ENCODE measurements around the gene SH3GLB1.
"Not testable (repeated sequence)": the region's sequence is repeated elsewhere in the genome, so short reads cannot be mapped to it uniquely, and the experiment has no call there.

Gene SH3GLB1

DNA sequence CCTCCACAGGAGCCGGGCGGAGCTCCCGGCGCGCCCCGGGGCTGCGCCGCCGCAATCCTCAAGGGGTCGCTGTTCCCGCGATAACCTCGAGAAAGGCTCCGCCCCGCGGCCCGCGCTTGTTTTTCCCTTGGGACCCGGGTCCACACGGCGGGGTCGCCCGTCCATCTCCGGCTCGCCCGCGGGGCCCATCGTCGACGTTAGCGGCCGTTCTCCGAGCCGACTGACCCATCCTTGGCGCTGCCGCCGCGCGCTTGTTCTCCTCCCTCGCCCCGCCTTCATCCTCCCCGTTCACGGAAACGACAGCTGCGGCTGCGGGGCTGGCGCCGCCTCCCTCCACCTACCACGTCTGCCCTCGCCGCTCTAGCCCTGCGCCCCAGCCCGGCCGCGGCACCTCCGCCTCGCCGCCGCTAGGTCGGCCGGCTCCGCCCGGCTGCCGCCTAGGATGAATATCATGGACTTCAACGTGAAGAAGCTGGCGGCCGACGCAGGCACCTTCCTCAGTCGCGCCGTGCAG lies at the start of gene SH3GLB1:
Gene SH3GLB1 (plus strand): TSS at position 119 of the 514 bp plus-strand sequence. CDS start 324 bp downstream, at position 443.
- H3K27me3 Mint-ChIP-seq: peaks cover 1% of the 10 kb centered on the region
- H3K36me3 Mint-ChIP-seq: peaks cover 4% of the 10 kb centered on the region
- H3K4me1 Mint-ChIP-seq: peaks cover 61% of the 10 kb centered on the region
- no peaks in the 10 kb centered on the region for H3K9me3 Mint-ChIP-seq
- peak within 1 kb of the TSS; percentile 99 for H3K4me3 Mint-ChIP-seq
- peak within 1 kb of the TSS; percentile 98 for H3K27ac Mint-ChIP-seq

DNA sequence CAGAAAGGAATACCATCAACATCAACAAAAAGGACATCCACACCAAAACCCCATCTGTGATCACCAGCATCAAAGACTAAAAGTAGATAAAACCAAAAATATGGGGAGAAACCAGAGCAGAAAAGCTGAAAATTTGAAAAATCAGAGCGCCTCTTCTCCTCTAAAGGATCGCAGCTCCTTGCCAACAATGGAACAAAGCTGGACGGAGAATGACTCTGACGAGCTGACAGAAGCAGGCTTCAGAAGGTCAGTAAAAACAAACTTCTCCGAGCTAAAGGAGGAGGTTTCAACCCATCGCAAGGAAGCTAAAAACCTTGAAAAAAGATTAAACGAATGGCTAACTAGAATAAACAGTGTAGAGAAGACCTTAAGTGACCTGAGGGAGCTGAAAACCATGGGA lies 46.0 kb upstream of the SH3GLB1 start:
- H3K27ac Mint-ChIP-seq, H3K9me3 Mint-ChIP-seq, H3K4me3 Mint-ChIP-seq, H3K4me1 Mint-ChIP-seq, H3K27me3 Mint-ChIP-seq, H3K36me3 Mint-ChIP-seq: not testable (repeated sequence)

DNA sequence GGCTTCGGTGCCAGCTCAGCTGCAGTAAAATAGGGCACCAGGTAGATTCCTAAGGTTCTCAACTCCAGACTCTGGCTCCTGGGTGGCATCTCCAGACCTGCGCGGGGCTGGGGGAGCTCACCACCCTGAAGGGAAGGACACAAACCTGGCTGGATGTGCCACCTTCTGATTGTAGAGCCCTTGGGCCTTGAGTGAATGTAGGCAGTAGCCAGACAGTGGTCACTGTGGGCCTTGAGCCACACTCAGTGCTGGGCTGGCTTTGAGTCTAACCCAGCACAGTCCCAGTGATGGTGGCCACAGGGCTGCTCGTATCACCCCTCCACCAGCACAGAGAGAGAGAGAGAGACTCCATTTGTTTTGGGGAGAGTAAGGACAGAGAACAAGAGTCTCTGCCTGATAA lies 38.0 kb upstream of the SH3GLB1 start:
- H3K9me3 Mint-ChIP-seq: peaks cover 20% of the 10 kb centered on the region
- H3K27ac Mint-ChIP-seq: no peak overlapping the region
- peaks cover 10% of the 10 kb centered on the region for H3K36me3 Mint-ChIP-seq
- no peaks in the 10 kb centered on the region for H3K27me3 Mint-ChIP-seq
- no peaks in the 10 kb centered on the region for H3K4me1 Mint-ChIP-seq
- no peak overlapping the region for H3K4me3 Mint-ChIP-seq

DNA sequence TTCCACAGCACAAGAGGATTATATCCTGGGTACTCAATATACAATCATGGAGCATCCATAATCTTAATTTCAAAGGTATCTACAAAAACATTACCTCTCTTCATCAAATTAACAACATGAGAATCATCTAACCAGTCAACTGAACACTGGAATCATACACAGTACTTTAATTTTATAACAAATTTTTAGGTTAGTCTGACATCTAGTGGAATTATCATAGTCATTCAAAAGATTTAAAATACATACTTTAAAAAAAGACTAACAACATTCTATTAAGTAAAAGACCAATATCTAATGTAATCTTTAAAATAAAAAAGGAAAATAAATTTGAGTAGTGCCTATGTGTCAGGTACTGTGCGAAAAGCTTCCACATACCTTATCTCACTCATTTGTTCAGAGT lies 16.8 kb upstream of the SH3GLB1 start:
- Mint-ChIP-seq H3K27ac (no peak overlapping the region), H3K36me3 (peaks cover 6% of the 10 kb centered on the region), H3K4me3 (no peak overlapping the region), H3K27me3 (no peaks in the 10 kb centered on the region), H3K4me1 (no peaks in the 10 kb centered on the region), H3K9me3 (no peaks in the 10 kb centered on the region)

DNA sequence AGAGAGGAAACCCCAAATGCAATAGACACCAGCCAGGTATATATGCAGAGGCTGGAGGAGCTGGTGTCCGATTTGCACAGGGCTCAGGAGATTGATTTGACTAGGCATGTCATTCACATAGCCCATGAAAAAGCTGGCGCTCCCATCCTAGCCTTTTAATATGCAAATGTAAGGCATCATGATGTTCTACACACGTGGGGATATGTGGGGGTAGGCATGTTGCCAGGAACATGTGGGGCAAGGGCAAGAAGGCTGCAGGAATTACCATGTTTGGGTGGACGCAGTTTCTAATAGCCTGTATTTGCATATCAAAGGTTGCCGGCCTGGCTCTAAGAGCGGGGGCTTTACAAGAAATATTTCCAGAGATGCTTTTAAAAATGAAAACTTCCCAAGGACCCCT lies 11.7 kb upstream of the SH3GLB1 start:
- Mint-ChIP-seq H3K9me3 (no peaks in the 10 kb centered on the region), H3K27ac (no peak overlapping the region), H3K27me3 (no peaks in the 10 kb centered on the region), H3K36me3 (peaks cover 6% of the 10 kb centered on the region), H3K4me1 (no peaks in the 10 kb centered on the region), H3K4me3 (no peak overlapping the region)

DNA sequence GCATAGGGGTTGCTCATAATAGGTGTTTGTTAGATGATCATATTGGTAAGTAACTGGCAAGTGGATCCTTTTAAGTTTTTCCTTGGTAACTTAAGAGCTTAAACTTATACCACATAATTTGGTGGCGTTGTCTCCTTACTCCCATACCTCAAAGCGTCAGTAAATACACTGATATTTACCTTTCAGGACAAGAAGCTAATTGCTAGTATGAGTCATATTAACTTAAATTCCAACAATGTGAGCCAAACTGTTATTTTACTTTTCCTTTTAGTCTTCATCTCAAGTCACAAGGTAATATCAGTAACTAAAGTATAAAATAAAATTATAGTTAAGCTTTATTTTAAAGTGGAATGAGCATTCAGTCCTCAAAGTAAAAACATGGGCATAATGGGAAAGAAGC lies 9.0 kb upstream of the SH3GLB1 start:
- Mint-ChIP-seq H3K36me3 (peaks cover 2% of the 10 kb centered on the region), H3K9me3 (no peaks in the 10 kb centered on the region), H3K27ac (no peak overlapping the region), H3K27me3 (peaks cover 1% of the 10 kb centered on the region), H3K4me3 (no peak overlapping the region), H3K4me1 (no peaks in the 10 kb centered on the region)

DNA sequence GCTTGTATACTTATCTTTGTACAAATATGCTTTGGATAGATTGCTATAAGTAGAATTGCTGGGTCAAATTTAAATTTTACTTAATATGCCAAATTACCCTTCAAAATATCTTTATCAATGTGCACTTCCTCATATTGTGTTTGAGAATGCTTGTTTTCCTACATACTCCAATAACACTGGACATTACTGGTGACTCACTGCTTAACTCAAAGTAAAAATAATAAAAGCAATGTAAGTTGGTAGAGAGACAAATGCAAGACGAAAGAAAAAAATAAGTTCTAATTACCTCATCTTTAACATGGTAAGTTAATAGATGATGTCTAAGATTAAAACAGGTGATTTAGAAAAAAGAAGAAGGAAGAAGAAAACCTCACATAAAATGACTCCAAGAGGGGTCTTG lies 7.9 kb upstream of the SH3GLB1 start:
- peaks cover 1% of the 10 kb centered on the region for H3K27me3 Mint-ChIP-seq
- no peaks in the 10 kb centered on the region for H3K9me3 Mint-ChIP-seq
- H3K27ac Mint-ChIP-seq: no peak overlapping the region
- H3K4me1 Mint-ChIP-seq: peaks cover 1% of the 10 kb centered on the region
- H3K4me3 Mint-ChIP-seq: no peak overlapping the region
- no peaks in the 10 kb centered on the region for H3K36me3 Mint-ChIP-seq

DNA sequence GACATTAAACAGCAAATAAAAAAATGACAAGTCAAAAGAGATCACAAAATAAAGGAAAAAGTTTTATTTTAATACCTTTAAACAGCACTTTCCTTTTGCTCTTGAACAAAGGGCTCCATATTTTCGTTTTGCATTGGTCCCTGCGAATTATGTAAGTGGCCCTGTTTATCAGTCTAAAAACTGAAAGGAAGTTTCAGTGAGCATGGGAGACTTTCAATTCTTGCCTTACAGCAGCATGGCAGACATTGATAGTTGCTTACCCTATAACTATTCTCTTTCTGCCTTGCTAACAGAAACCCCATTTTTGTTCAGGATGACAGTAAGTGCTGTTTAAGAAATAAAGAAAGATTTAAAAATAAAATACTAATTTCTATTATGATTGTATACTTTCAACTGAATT lies 5.2 kb upstream of the SH3GLB1 start:
- no peaks in the 10 kb centered on the region for H3K36me3 Mint-ChIP-seq
- H3K4me3 Mint-ChIP-seq: no peak overlapping the region
- no peak overlapping the region for H3K27ac Mint-ChIP-seq
- no peaks in the 10 kb centered on the region for H3K9me3 Mint-ChIP-seq
- peaks cover 1% of the 10 kb centered on the region for H3K27me3 Mint-ChIP-seq
- peaks cover 24% of the 10 kb centered on the region for H3K4me1 Mint-ChIP-seq

DNA sequence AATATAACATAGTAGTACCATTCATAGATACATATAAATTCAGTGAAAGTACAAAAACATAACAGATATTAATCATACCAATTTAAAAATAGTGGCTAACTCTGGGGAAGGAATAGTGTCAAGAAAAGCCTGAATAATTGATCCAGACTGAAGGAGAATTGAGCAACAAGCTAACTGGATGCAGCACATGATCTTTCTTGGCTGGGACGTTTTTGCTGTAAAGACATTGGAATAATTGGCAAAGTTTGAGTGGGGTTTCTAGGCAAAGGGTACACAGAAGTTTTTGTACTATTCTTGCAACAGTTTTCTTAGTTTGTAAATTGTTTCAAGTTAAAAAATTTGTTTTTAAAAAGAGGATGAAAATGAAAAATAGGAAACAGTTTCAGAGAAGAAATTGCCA lies 2.6 kb upstream of the SH3GLB1 start:
- H3K4me3 Mint-ChIP-seq: peak overlapping the region; percentile 5
- no peaks in the 10 kb centered on the region for H3K36me3 Mint-ChIP-seq
- H3K27ac Mint-ChIP-seq: no peak overlapping the region
- no peaks in the 10 kb centered on the region for H3K9me3 Mint-ChIP-seq
- peaks cover 38% of the 10 kb centered on the region for H3K4me1 Mint-ChIP-seq
- H3K27me3 Mint-ChIP-seq: peaks cover 1% of the 10 kb centered on the region

DNA sequence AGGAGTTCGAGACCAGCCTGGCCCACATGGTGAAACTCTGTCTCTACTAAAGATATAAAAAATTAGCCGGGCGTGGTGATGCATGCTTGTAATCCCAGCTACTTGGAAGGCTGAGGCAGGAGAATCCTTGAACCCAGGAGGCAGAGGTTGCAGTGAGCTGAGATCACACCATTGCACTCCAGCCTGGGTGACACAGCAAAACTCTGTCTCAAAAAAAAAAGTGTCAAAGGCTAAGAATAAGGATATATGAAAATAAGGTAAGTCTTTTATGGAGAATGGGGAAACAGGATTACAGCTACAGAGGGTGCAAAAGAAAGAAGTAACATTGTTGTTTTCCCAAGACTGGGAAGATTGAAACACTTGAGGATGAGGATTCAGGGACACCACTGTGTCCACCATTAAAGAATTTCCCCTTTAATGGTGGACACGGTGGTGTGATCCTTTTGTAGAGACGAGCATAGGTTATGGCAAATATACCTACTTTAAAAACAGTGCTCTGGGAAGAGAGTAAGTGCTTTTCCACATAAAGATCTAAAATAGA lies 1.4 kb upstream of the SH3GLB1 start:
- Mint-ChIP-seq H3K27ac (peak overlapping the region; percentile 98), H3K4me1 (peaks cover 49% of the 10 kb centered on the region), H3K4me3 (peak overlapping the region; percentile 93)
- H3K36me3 Mint-ChIP-seq, H3K27me3 Mint-ChIP-seq, H3K9me3 Mint-ChIP-seq: not testable (repeated sequence)

DNA sequence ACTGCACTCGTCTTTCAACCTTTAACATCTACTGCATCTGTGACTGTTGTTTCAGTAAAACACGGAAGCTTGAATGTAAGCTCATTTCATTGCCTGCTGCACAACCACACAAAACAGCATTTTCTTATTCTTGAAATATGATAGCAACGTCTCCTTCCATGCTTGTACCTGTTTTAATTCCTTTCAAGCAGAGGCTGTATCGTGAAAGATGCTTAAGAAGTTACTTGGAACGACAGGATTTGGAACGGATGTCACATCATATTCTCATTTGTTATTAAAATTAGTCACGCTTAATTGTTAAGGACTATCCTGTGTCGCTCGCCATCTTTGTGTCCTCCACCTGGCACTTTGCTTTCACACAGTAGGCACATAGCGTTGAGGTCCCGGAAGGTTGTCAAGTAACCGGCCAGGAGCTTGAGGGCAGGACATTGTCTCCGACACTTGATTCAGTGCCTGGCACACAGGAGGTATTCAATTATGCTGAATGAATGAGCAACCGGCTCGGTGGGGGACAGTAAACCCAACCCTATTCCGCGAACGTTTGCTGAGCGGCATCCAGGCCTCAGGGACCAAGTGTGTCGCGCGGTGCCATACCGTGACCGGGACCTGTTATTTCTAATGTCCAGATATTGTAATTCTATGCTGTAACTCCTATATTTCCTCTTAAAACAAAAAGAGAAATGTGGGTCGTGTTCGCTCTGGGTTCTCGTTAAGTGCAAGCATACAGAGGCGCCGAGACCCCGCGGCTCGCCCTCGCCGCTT lies 499 bp upstream of the SH3GLB1 start:
- H3K9me3 Mint-ChIP-seq: no peaks in the 10 kb centered on the region
- peaks cover 4% of the 10 kb centered on the region for H3K36me3 Mint-ChIP-seq
- H3K4me1 Mint-ChIP-seq: peaks cover 55% of the 10 kb centered on the region
- H3K4me3 Mint-ChIP-seq: peak overlapping the region; percentile 93
- peaks cover 1% of the 10 kb centered on the region for H3K27me3 Mint-ChIP-seq
- peak overlapping the region; percentile 98 for H3K27ac Mint-ChIP-seq

DNA sequence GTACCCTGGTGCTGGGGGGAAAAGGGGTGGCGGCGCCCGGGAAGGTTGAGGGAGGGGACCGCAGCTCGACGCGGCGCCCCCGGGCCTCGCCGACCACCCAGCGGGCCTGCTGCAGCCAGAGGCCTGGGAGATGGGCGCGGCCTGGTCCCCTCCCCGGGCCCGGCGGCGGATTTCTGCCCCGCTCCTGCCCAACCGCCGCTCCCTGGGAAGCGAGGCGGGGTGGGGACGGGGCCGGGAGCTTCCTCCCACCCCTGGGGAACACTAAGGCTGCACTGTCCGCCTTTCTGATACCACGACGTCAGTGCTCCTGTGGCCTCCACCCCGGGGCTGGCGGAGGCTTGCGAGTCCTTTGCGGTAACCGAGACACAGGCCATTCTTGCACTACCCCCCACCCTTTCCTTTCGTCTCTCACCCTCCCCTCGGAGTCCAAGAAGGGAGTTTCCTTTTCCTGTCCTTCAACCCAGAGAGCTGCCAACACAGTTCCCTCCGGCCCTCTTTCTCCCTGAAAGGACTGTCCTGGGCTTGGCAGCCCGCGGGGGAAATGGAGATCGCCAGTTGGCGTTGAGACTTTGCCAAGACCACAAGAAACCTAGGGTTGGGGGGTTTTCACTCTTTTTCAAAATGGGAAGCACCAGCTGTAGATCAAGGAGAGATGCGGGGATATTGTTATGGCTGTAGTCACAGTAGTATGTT lies 742 bp downstream of the SH3GLB1 start:
- no peaks in the 10 kb centered on the region for H3K9me3 Mint-ChIP-seq
- H3K4me1 Mint-ChIP-seq: peaks cover 65% of the 10 kb centered on the region
- peak overlapping the region; percentile 98 for H3K27ac Mint-ChIP-seq
- peak overlapping the region; percentile 99 for H3K4me3 Mint-ChIP-seq
- H3K36me3 Mint-ChIP-seq: peaks cover 4% of the 10 kb centered on the region
- peaks cover 1% of the 10 kb centered on the region for H3K27me3 Mint-ChIP-seq

DNA sequence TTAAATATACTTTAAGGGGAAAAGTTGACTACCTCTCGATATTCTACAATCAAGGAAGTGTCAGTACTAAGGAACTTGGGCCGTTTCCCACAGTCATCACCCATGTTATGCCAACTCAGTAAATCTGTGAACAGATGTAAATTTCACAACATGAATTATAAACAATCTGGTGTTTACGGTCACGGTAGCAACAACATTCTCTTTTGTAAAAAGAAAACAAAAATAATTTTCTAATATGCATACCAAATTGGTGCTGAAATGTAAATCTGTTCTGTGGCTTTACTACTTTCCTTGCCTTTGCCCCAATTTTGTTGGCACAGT lies 1.2 kb downstream of the SH3GLB1 start:
- no peaks in the 10 kb centered on the region for H3K9me3 Mint-ChIP-seq
- H3K36me3 Mint-ChIP-seq: peaks cover 4% of the 10 kb centered on the region
- peak overlapping the region; percentile 99 for H3K4me3 Mint-ChIP-seq
- peak overlapping the region; percentile 84 for H3K27ac Mint-ChIP-seq
- peaks cover 69% of the 10 kb centered on the region for H3K4me1 Mint-ChIP-seq
- H3K27me3 Mint-ChIP-seq: no peaks in the 10 kb centered on the region

DNA sequence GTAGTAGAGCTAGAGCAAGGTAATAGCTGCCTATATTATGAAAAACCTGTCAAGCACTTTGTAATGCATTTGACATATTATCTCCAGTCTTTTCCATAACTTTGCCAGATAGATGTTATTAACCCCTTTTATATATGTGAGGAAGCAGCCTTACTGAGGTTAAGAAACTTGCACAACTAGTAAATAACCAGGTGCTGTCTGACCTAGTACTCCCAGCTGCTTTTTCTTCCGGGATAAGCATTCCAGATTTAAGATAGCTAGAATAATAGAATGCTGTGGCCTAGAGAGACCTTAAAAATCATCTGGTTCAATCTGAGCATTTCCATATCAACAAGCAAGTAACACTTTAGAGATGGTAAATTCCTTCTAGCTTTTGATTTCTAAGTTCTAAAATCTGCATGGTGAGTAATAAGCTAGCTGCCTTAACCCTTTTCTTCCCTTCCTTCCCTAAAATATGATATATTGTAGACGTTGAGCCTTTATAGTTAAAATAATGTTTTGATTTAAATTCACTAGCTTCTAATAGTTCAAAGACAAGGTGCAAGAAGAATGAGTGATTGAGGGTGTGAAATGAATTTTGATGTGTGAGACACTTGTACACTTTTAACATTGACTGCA lies 1.8 kb downstream of the SH3GLB1 start:
- peaks cover 4% of the 10 kb centered on the region for H3K36me3 Mint-ChIP-seq
- H3K4me1 Mint-ChIP-seq: peaks cover 72% of the 10 kb centered on the region
- no peaks in the 10 kb centered on the region for H3K27me3 Mint-ChIP-seq
- no peaks in the 10 kb centered on the region for H3K9me3 Mint-ChIP-seq
- H3K27ac Mint-ChIP-seq: peak overlapping the region; percentile 43
- H3K4me3 Mint-ChIP-seq: peak overlapping the region; percentile 99

DNA sequence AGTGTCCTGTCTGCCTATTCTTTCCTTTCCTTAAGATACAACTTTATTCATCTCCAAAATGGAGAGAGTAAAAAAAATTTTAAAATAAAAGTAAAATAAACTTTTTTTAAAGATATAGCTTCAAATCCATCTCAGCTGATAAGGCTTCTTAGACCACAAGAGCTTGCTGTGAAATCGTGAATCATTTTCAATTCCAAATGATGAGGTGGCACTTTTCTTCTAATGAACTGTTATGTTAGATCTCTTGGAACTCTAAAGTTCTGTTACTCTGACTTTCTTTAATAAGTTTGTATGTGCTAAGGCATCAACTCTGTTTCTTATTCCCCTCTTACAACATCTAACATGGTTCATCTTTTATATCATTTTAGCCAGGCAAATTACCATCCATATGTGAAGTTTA lies 4.5 kb downstream of the SH3GLB1 start:
- no peaks in the 10 kb centered on the region for H3K27me3 Mint-ChIP-seq
- H3K9me3 Mint-ChIP-seq: no peaks in the 10 kb centered on the region
- no peak overlapping the region for H3K27ac Mint-ChIP-seq
- H3K4me1 Mint-ChIP-seq: peaks cover 65% of the 10 kb centered on the region
- peaks cover 4% of the 10 kb centered on the region for H3K36me3 Mint-ChIP-seq
- H3K4me3 Mint-ChIP-seq: peak overlapping the region; percentile 16
